HS-27A (cell line): Measurements from ENCODE around the gene FAM3C.
A peak's percentile ranks its signal among the peaks of the same experiment; 100 is the strongest.

ENCODE experiments used
- DNase-seq: peaks from one replicate; pipeline ENCODE4 v3.0.0-alpha.2; 2012; ENCODE audit warnings: low read depth, missing footprints

The FAM3C gene

GRCh38 chr7:121410829-121411596 lies 14.9 kb upstream of the FAM3C start:
- DNase-seq: no peak

GRCh38 chr7:121406944-121407343 lies 10.8 kb upstream of the FAM3C start:
- DNase-seq: no peak

DNA sequence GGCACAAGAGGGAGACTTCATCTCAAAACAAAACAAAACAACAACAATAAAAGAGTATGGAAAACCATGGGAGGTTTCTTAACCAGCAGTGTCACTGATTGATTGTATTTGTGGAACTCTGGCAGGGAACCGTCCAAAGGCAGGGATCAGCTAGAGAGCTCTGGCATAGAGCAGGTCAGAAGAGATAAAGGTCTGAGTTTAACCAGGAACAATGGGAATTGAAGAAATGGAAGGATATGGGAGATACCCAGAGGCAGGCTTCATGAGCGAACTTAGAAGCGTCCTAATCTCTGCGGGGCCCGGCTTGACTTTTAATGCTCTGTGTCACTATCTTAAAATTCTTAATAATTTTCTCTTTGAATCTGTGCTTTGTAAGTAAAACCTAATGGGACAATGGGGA lies 10.4 kb upstream of the FAM3C start:
- DNase-seq: no peak

- DNase-seq: no peak
These were observed 8.2 kb upstream of the FAM3C start for GRCh38 chr7:121404348-121404747.

- no peak for DNase-seq
These were observed 6.6 kb upstream of the FAM3C start for GRCh38 chr7:121402701-121403100.

DNA sequence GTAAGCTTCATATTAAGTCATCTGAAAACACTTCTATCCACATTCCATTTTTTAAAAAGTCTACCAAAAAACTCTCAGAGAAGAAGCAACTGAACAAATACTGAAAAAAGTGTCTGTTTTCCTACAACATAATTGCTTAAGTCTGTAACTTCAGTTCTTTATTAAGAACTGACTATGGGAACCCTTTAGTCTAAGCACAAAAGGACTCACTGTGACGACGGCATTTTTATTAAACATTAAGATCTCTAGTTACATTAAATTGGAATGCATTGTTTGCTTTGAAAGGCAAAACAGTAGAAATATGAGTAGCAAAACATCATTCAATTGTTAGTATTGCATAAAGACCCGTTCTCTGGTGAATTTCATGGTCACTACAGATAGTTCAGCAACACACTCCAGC lies 5.8 kb upstream of the FAM3C start:
- no peak for DNase-seq

GRCh38 chr7:121398246-121398645 lies 2.1 kb upstream of the FAM3C start:
- DNase-seq: no peak

- DNase-seq: no peak
These were observed 1.7 kb upstream of the FAM3C start for GRCh38 chr7:121397822-121398221.

- no peak for DNase-seq
These were observed 1.3 kb upstream of the FAM3C start for GRCh38 chr7:121397361-121397760.

DNA sequence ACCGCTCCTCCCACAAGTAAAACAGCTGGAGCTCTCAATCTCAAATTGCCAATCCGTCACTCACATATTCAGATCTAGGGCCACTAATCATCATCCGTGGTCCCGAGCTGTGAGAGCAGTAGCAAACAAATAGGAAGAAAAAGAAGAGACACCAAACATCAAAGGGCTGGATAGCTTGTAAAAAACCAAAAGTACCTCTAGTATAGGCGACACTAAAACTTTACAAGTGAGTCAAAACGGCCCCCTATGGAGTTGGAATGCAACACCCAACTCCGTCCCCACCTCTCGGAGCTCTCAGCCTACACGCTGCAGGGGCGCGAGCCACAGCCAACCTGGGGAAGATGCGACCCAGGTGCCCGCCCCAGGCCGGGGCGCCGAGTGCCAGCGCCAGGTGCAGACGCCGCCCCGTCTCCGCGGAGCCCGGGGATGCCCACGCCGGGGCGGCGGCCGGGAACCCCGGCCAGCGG lies 581 bp downstream of the FAM3C start:
- peak; percentile 9 for DNase-seq

DNA sequence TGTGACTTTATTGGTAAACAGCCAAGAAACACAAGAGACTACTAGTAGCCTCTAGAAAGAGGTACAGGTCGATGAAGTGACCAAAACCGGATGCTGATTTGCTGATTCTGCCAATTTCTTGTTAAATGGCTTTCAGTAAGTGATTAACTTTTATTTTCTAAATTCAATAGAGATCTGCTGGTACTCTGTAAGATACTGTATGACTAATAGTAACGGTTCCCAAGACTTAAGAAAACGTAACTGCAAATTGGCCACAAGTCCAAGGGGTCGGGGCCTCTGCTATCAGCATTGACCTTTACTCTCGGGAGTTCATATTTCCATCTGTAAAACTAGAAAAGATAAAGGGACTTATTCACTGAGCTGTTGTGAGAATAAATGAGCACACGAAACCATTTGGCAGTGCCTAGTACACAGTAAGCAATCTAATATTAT lies 1.4 kb downstream of the FAM3C start:
- DNase-seq: no peak

- DNase-seq: no peak
These were observed 3.1 kb downstream of the FAM3C start for GRCh38 chr7:121393005-121393366.

GRCh38 chr7:121392277-121393004 lies 3.7 kb downstream of the FAM3C start:
- no peak for DNase-seq

- DNase-seq: no peak
These were observed 4.4 kb downstream of the FAM3C start for GRCh38 chr7:121391686-121392085.

DNA sequence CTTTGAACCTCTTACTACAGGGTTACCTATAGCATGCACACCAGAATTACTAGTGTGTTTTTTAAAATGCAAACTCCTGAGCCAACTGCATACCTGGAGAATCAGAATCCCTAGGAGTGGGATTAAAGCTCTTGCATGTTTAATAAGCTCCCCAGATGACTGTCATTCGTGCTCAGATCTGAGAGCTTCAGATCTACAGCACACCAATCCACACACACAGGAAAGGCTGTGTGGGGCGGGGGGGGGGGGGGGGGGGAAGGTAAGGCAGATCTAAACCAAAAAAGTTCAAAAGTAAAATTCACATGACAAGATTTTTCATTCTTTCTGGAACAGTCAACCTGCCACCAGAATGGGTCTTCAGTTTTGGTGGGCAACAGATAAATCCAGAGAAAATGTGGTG lies 5.5 kb downstream of the FAM3C start:
- no peak for DNase-seq

DNA sequence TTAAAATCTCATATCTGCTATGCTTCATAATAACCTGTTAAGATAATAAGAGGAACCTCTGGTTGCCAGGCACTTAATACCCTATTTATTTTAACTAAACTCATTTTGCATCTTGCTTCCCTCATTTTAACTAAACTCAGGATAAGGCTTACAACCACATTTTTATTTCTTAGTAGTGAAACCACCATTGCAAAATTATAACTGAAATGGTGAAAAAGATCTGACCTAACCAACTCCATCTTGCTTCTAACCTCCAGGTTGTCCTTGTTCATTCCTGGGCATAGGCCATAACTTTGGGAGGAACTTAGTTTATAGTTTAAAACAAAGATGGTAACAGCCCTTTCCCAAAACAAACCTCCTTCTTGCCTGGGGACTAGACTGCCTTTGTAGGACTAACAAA lies 6.0 kb downstream of the FAM3C start:
- DNase-seq: no peak

- no peak for DNase-seq
These were observed 7.2 kb downstream of the FAM3C start for GRCh38 chr7:121388950-121389349.

DNA sequence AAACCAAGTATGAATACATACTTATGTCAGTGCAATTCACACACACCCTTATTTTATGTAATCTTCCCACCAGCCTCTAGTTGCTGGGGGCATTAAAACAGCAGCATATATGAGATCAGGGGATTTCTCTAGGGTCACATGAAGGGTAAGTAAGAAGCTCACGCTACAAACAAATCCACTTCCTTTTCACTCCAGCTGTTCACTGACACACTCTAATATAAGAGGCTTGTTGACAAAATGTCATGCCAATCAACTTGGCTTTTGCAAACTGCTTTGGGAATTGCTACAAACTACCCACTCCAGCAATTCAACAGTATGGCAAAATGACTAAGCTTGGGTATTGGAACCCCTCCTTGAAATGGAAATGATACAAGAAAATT lies 10.3 kb downstream of the FAM3C start:
- DNase-seq: no peak

DNA sequence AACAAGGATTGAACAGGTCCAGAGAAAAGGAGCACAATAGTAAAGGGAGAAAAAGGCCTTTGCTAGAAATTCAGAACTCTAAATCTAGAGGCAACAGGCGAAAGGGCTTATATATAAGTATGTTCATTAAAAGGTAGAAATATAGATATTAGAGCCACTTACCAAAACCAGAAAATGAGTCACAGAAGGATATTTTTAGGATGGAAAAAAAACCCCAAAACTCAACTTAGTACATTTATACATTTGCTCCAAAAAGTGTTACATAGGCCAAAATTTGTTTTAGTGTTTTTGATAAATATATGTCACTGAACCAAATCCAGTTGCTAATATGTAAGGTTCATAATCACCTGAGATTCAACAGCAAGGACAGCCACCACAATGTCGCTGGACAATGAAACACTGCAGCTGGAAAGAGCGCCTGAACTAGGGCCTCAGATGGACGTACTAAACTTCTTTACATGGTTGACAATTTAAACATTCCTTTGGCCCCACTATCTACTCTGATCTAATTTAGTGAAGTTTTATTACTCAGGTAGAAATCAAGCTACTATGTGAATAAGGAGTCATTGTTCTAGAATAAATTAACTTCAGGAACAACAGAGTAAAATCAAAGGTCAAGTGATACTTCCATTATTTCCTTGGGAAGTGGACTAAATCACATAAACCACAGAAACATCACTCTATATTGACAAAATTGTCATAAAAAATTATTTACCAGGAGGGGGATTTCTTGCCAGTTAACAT lies 10.9 kb downstream of the FAM3C start:
- no peak for DNase-seq

- no peak for DNase-seq
These were observed 11.8 kb downstream of the FAM3C start for GRCh38 chr7:121384265-121384664.

GRCh38 chr7:121383235-121383910 lies 12.7 kb downstream of the FAM3C start:
- DNase-seq: no peak

DNA sequence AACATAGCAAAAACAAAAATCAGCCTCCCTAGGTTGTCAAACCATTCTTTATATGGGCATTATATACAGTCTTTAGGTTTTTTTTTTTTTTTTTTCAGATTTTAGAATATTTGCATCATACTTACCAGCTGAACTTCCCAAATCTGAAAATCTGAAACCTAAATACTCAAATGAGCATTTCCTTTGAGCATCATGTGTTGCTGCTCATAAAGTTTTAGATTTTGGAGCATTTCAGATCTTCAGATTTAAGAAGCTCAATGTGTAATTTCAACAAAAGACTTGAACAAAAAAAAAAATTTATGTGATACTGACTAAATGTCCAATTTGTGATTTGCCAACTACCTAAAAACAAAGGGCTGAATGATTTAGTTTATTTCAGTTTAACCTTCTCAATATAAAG lies 13.6 kb downstream of the FAM3C start:
- no peak for DNase-seq
